AG09309 (cell line): ENCODE results near the gene WHRN.

Experiments used
- DNase-seq: peaks from one replicate; pipeline ENCODE4 v3.0.0-alpha.2; 2010; ENCODE audit warnings: low read depth
- H3K4me3 ChIP-seq: 2 replicates; pipeline ENCODE4 v1.5.1; 2011; ENCODE audit warnings: mild to moderate bottlenecking, low read depth, low read length, moderate library complexity; ENCODE audit not compliant: control insufficient read depth
- CTCF ChIP-seq: IDR thresholded peaks from 2 replicates; pipeline ENCODE4 v1.5.1; 2011; ENCODE audit warnings: mild to moderate bottlenecking, low read depth, low read length, inconsistent platforms; ENCODE audit not compliant: insufficient read depth, control insufficient read depth; ENCODE audit errors: missing control alignments

WHRN gene

GRCh38 chr9:114412048-114412683 lies 93.1 kb downstream of the WHRN start:
- H3K4me3 ChIP-seq: no peak overlapping the region
- DNase-seq: no peak
- no peak for TF ChIP-seq CTCF

- no peak overlapping the region for H3K4me3 ChIP-seq
- no peak for TF ChIP-seq CTCF
- no peak for DNase-seq
Observed at GRCh38 chr9:114411452-114411851, 93.8 kb downstream of the WHRN start.

GRCh38 chr9:114410910-114411309 lies 94.4 kb downstream of the WHRN start:
- DNase-seq: no peak
- no peak for TF ChIP-seq CTCF
- H3K4me3 ChIP-seq: no peak overlapping the region

- TF ChIP-seq CTCF: no peak
- DNase-seq: no peak
Observed at GRCh38 chr9:114409842-114410241, 95.4 kb downstream of the WHRN start.

GRCh38 chr9:114409103-114409780 lies 96.0 kb downstream of the WHRN start:
- TF ChIP-seq CTCF: no peak
- no peak overlapping the region for H3K4me3 ChIP-seq
- no peak for DNase-seq

More at GRCh38 chr9:114409842-114410241, 95.4 kb downstream of the WHRN start:
- no peak overlapping the region for H3K4me3 ChIP-seq

GRCh38 chr9:114408645-114409044 lies 96.6 kb downstream of the WHRN start:
- no peak overlapping the region for H3K4me3 ChIP-seq
- TF ChIP-seq CTCF: no peak
- no peak for DNase-seq

GRCh38 chr9:114407889-114408288 lies 97.4 kb downstream of the WHRN start:
- TF ChIP-seq CTCF: no peak
- H3K4me3 ChIP-seq: no peak overlapping the region
- DNase-seq: no peak
